Testis (tissue), 3 donors: Measurements from ENCODE around the gene FXYD5. TPM values are rescaled to one million over a fixed set of nuclear protein-coding genes. Genes with fewer than 3 reads are reported as not detected.

Source experiments
- DNase-seq: peaks from one replicate; pipeline ENCODE4 v3.0.0-alpha.2; 2019
- H3K27ac ChIP-seq, 2 donors: fragments of 200-600 bp; sonication (generic); one replicate each; pipeline ENCODE4 v1.5.1; 2019
- H3K27me3 ChIP-seq: fragments of 200-600 bp; sonication (generic); one replicate; pipeline ENCODE4 v1.5.1; 2019
- H3K36me3 ChIP-seq: fragments of 200-600 bp; sonication (generic); one replicate; pipeline ENCODE4 v1.5.1; 2017; ENCODE audit warnings: low read depth; ENCODE audit errors: missing control alignments
- H3K4me1 ChIP-seq: fragments of 200-600 bp; sonication (generic); one replicate; pipeline ENCODE4 v1.5.1; 2019
- H3K4me3 ChIP-seq, 2 donors: fragments of 200-600 bp; sonication (generic); one replicate each; pipeline ENCODE4 v1.5.1; 2017 to 2019
- H3K9me3 ChIP-seq: fragments of 200-600 bp; sonication (generic); one replicate; pipeline ENCODE4 v1.5.1; 2017
- CTCF ChIP-seq, 3 experiments: fragments of 450-650 bp in 2 of 3; fragments of 200-600 bp in 1 of 3; sonication (generic) in 1 of 3; IDR thresholded peaks; one replicate each; pipeline ENCODE4 v1.5.1; 2016 to 2019; ENCODE audit warnings: antibody characterized with exemption in 3 of 3, mild to moderate bottlenecking in 2 of 3, moderate library complexity in 1 of 3
- POLR2A ChIP-seq: fragments of 450-650 bp; IDR thresholded peaks from one replicate; pipeline ENCODE4 v1.6.1; 2017; ENCODE audit warnings: antibody characterized with exemption, mild to moderate bottlenecking, moderate library complexity
- WGBS, 2 donors: methylation state at CpG; one replicate each; pipeline ENCODE4 v1.1.5; 2018; 5-methylcytosine and 5-hydroxymethylcytosine counted together
- intact Hi-C: fragments of 100-400 bp; cut with DNase I; formaldehyde crosslinking; loops from one replicate; pipeline ENCODE4 v1.15.1; 2023; ENCODE audit warnings: low total_unique reads
- polyA plus RNA-seq: library from polyadenylated mRNA; stranded (reverse); fragments of 350-450 nt; fragmentation: Illumina TruSeq; extraction: RNeasy Lipid Tissue Mini Kit (QIAGEN cat#74804); gene quantifications from one replicate; pipeline ENCODE4 v1.2.3, GENCODE V29; 2014; ENCODE audit warnings: low read depth, low replicate concordance; ENCODE audit not compliant: insufficient read depth
- total RNA-seq, 2 donors: library from RNA; depleted of rRNA; stranded (reverse); fragments of >200 nt; gene quantifications; one replicate each; pipeline ENCODE4 v1.2.3, GENCODE V29; 2016

FXYD5 gene
- total and polyA plus RNA-seq, 3 donors from 2014 or later = 5.7 to 38.1 (median 17.5) TPM

GRCh38 chr19:35117116-35117515 is 37.4 kb upstream of the FXYD5 start:
- intact Hi-C loops = no loop called here
- TF ChIP-seq POLR2A = no peak
- Histone ChIP-seq H3K27me3 (no peaks in the 10 kb centered on the region), H3K4me1 (peaks cover 6% of the 10 kb centered on the region), H3K9me3 (no peaks in the 10 kb centered on the region), H3K27ac (no peak overlapping the region), H3K36me3 (no peaks in the 10 kb centered on the region), H3K4me3 (no peak overlapping the region)
- DNase-seq = no peak
- 73 to 83% methylated on average over 5 to 8 of the region's 8 CpGs for WGBS, 2 donors

- intact Hi-C loops = no loop called here
- Histone ChIP-seq H3K4me1 (peaks cover 6% of the 10 kb centered on the region), H3K9me3 (no peaks in the 10 kb centered on the region), H3K4me3 (no peak overlapping the region), H3K27ac (no peak overlapping the region), H3K27me3 (no peaks in the 10 kb centered on the region), H3K36me3 (no peaks in the 10 kb centered on the region)
- no peak for TF ChIP-seq POLR2A
- no peak for TF ChIP-seq CTCF (IDR thresholded peaks at IDR 0.05)
- WGBS, 2 donors = 74 to 82% methylated on average over 11 of the region's 11 CpGs
- no peak for DNase-seq
Measured at GRCh38 chr19:35117799-35118198, 36.7 kb upstream of the FXYD5 start.

GRCh38 chr19:35118268-35119020 is 36.1 kb upstream of the FXYD5 start:
- DNase-seq = no peak
- H3K4me3 ChIP-seq = no peak overlapping the region
- H3K9me3 ChIP-seq = no peaks in the 10 kb centered on the region
- 84 to 86% methylated on average over 3 to 13 of the region's 13 CpGs for WGBS, 2 donors
- H3K27me3 ChIP-seq = no peaks in the 10 kb centered on the region
- no peak overlapping the region for H3K27ac ChIP-seq
- H3K36me3 ChIP-seq = no peaks in the 10 kb centered on the region
- intact Hi-C loops = no loop called here
- no peak for TF ChIP-seq POLR2A
- no peak for TF ChIP-seq CTCF (IDR thresholded peaks at IDR 0.05)
- peaks cover 6% of the 10 kb centered on the region for H3K4me1 ChIP-seq

- H3K36me3 ChIP-seq = no peaks in the 10 kb centered on the region
- 75 to 94% methylated on average over 9 to 14 of the region's 14 CpGs for WGBS, 2 donors
- TF ChIP-seq POLR2A (no peak), CTCF (IDR thresholded peaks at IDR 0.05) (no peak)
- intact Hi-C loops = no loop called here
- no peak for DNase-seq
- no peaks in the 10 kb centered on the region for H3K27me3 ChIP-seq
- peaks cover 9% of the 10 kb centered on the region for H3K4me1 ChIP-seq
- no peaks in the 10 kb centered on the region for H3K9me3 ChIP-seq
- no peak overlapping the region for H3K27ac ChIP-seq
- no peak overlapping the region for H3K4me3 ChIP-seq
Measured at GRCh38 chr19:35119091-35119490, 35.4 kb upstream of the FXYD5 start.

- no peak overlapping the region for H3K4me3 ChIP-seq
- no peak for TF ChIP-seq POLR2A
- TF ChIP-seq CTCF (IDR thresholded peaks at IDR 0.05) = no peak
- no peak for DNase-seq
- no peak overlapping the region for H3K27ac ChIP-seq
- 75 to 77% methylated on average over 9 of the region's 9 CpGs for WGBS, 2 donors
- peaks cover 12% of the 10 kb centered on the region for H3K4me1 ChIP-seq
- H3K27me3 ChIP-seq = no peaks in the 10 kb centered on the region
- intact Hi-C loops = no loop called here
- no peaks in the 10 kb centered on the region for H3K9me3 ChIP-seq
- no peaks in the 10 kb centered on the region for H3K36me3 ChIP-seq
Measured at GRCh38 chr19:35119578-35120155, 34.9 kb upstream of the FXYD5 start.
